Neural cell (in vitro differentiated cells): ENCODE measurements around the gene RGS3. TPM values are rescaled to one million over a fixed set of nuclear protein-coding genes. Genes with fewer than 3 reads are reported as not detected.

Experiments
- H2AFZ ChIP-seq: fragments of 200-600, 300-800 bp; sonication (generic), shearing (Covaris generic); 2 replicates; pipeline ENCODE4 v1.6.0; 2014; ENCODE audit warnings: low read depth, mild to moderate bottlenecking, antibody characterized with exemption, low read length, moderate library complexity
- H3F3A ChIP-seq: fragments of 200-600 bp; shearing (Covaris generic); 2 replicates; pipeline ENCODE4 v1.6.1; 2016; ENCODE audit warnings: mild to moderate bottlenecking, moderate library complexity, mixed read lengths, antibody characterized with exemption, low read length; ENCODE audit not compliant: insufficient read depth, poor library complexity, severe bottlenecking
- H3K27ac ChIP-seq: fragments of 200-600, 300-800 bp; sonication (generic), shearing (Covaris generic); 2 replicates; pipeline ENCODE4 v1.5.1; 2014; ENCODE audit warnings: mild to moderate bottlenecking, low read length, moderate library complexity
- H3K27me3 ChIP-seq: fragments of 300-800, 200-600 bp; sonication (generic), shearing (Covaris generic); 2 replicates; pipeline ENCODE4 v1.6.0; 2014; ENCODE audit warnings: mild to moderate bottlenecking, low read depth, low read length, moderate library complexity; ENCODE audit not compliant: insufficient read depth
- H3K36me3 ChIP-seq: fragments of 300-800, 200-600 bp; sonication (generic), shearing (Covaris generic); 2 replicates; pipeline ENCODE4 v1.5.1; 2014; ENCODE audit warnings: mild to moderate bottlenecking, antibody characterized with exemption, low read length, moderate library complexity; ENCODE audit not compliant: insufficient read depth
- H3K4me2 ChIP-seq: fragments of 300-800, 200-600 bp; sonication (generic), shearing (Covaris generic); 2 replicates; pipeline ENCODE4 v1.6.0; 2014; ENCODE audit warnings: mild to moderate bottlenecking, low read length
- H3K4me3 ChIP-seq: fragments of 300-800, 200-600 bp; sonication (generic), shearing (Covaris generic); 2 replicates; pipeline ENCODE4 v1.5.1; 2014; ENCODE audit warnings: mild to moderate bottlenecking, low read length, moderate library complexity
- H3K79me2 ChIP-seq: fragments of 200-600 bp; shearing (Covaris generic); replicated peaks from 2 replicates; pipeline ENCODE4 v1.6.0; 2014; ENCODE audit warnings: mild to moderate bottlenecking, low read length, moderate library complexity; ENCODE audit not compliant: insufficient read depth
- H3K9ac ChIP-seq: fragments of 300-800, 200-600 bp; sonication (generic), shearing (Covaris generic); 2 replicates; pipeline ENCODE4 v1.6.1; 2016; ENCODE audit warnings: mild to moderate bottlenecking, low read length, mixed read lengths
- H3K9me2 ChIP-seq: fragments of 200-600 bp; shearing (Covaris generic); 2 replicates; pipeline ENCODE4 v1.6.1; 2016; ENCODE audit warnings: mild to moderate bottlenecking, low read length, mixed read lengths; ENCODE audit not compliant: insufficient read depth
- H3K9me3 ChIP-seq: fragments of 200-600, 300-800 bp; sonication (generic), shearing (Covaris generic); 2 replicates; pipeline ENCODE4 v1.6.1; 2016; ENCODE audit warnings: mild to moderate bottlenecking, mixed run types, low read length, moderate library complexity, mixed read lengths
- H4K20me1 ChIP-seq: fragments of 200-600 bp; shearing (Covaris generic); 2 replicates; pipeline ENCODE4 v1.6.1; 2016; ENCODE audit warnings: mild to moderate bottlenecking, mixed run types; ENCODE audit not compliant: insufficient read depth
- EP300 ChIP-seq: fragments of 450-650 bp; conservative IDR thresholded peaks from 2 replicates; pipeline ENCODE4 v1.6.1; 2014; ENCODE audit warnings: antibody characterized with exemption, mild to moderate bottlenecking, moderate library complexity; ENCODE audit not compliant: poor library complexity, severe bottlenecking
- EZH2 ChIP-seq: fragments of 200-600, 300-800 bp; shearing (Covaris generic), sonication (generic); IDR thresholded peaks from 2 replicates; pipeline ENCODE4 v1.6.1; 2014; ENCODE audit warnings: antibody characterized with exemption, low read length, borderline replicate concordance, mild to moderate bottlenecking; ENCODE audit not compliant: insufficient read depth, poor library complexity, severe bottlenecking
- MXI1 ChIP-seq: fragments of 450-650 bp; conservative IDR thresholded peaks from 2 replicates; pipeline ENCODE4 v1.6.1; 2014; ENCODE audit warnings: antibody characterized with exemption, mild to moderate bottlenecking; ENCODE audit not compliant: poor library complexity, severe bottlenecking
- POLR2AphosphoS5 ChIP-seq: IDR thresholded peaks from 2 replicates; pipeline ENCODE4 v1.6.1; 2012
- RAD21 ChIP-seq: fragments of 450-650 bp; conservative IDR thresholded peaks from 2 replicates; pipeline ENCODE4 v1.6.1; 2014; ENCODE audit warnings: antibody characterized with exemption, mild to moderate bottlenecking, moderate library complexity
- SMC3 ChIP-seq: fragments of 450-650 bp; conservative IDR thresholded peaks from 2 replicates; pipeline ENCODE4 v1.6.1; 2014; ENCODE audit warnings: antibody characterized with exemption, mild to moderate bottlenecking, moderate library complexity; ENCODE audit not compliant: poor library complexity
- TAF1 ChIP-seq: IDR thresholded peaks from 2 replicates; pipeline ENCODE4 v1.6.1; 2012; ENCODE audit warnings: low read depth
- polyA plus RNA-seq: library from polyadenylated mRNA; depleted of rRNA; stranded (reverse); fragments of >200 nt; gene quantifications from 2 replicates; pipeline ENCODE4 v1.2.3, GENCODE V29; 2014
- TF ChIP-seq, protein P1 (sequence below): fragments of 450-650 bp; IDR thresholded peaks from 2 replicates; pipeline ENCODE4 v1.5.1; 2014; ENCODE audit warnings: antibody characterized with exemption, mild to moderate bottlenecking, moderate library complexity; ENCODE audit not compliant: poor library complexity, severe bottlenecking
- TF ChIP-seq, protein P2 (sequence below): IDR thresholded peaks from 2 replicates; pipeline ENCODE4 v1.6.1; 2012; ENCODE audit warnings: borderline replicate concordance

The RGS3 gene
- polyA plus RNA-seq, 1 donor from 2014 or later: 25.3 TPM

GRCh38 chr9:113513536-113513935, 50.0 kb downstream of the RGS3 start:
- H3F3A ChIP-seq: no peaks in the 10 kb centered on the region
- TF ChIP-seq EP300: no peak
- TF ChIP-seq, protein P1, sequence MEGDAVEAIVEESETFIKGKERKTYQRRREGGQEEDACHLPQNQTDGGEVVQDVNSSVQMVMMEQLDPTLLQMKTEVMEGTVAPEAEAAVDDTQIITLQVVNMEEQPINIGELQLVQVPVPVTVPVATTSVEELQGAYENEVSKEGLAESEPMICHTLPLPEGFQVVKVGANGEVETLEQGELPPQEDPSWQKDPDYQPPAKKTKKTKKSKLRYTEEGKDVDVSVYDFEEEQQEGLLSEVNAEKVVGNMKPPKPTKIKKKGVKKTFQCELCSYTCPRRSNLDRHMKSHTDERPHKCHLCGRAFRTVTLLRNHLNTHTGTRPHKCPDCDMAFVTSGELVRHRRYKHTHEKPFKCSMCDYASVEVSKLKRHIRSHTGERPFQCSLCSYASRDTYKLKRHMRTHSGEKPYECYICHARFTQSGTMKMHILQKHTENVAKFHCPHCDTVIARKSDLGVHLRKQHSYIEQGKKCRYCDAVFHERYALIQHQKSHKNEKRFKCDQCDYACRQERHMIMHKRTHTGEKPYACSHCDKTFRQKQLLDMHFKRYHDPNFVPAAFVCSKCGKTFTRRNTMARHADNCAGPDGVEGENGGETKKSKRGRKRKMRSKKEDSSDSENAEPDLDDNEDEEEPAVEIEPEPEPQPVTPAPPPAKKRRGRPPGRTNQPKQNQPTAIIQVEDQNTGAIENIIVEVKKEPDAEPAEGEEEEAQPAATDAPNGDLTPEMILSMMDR: no peak
- no peak for TF ChIP-seq MXI1
- no peak for TF ChIP-seq TAF1
- TF ChIP-seq POLR2AphosphoS5: no peak
- TF ChIP-seq, protein P2, sequence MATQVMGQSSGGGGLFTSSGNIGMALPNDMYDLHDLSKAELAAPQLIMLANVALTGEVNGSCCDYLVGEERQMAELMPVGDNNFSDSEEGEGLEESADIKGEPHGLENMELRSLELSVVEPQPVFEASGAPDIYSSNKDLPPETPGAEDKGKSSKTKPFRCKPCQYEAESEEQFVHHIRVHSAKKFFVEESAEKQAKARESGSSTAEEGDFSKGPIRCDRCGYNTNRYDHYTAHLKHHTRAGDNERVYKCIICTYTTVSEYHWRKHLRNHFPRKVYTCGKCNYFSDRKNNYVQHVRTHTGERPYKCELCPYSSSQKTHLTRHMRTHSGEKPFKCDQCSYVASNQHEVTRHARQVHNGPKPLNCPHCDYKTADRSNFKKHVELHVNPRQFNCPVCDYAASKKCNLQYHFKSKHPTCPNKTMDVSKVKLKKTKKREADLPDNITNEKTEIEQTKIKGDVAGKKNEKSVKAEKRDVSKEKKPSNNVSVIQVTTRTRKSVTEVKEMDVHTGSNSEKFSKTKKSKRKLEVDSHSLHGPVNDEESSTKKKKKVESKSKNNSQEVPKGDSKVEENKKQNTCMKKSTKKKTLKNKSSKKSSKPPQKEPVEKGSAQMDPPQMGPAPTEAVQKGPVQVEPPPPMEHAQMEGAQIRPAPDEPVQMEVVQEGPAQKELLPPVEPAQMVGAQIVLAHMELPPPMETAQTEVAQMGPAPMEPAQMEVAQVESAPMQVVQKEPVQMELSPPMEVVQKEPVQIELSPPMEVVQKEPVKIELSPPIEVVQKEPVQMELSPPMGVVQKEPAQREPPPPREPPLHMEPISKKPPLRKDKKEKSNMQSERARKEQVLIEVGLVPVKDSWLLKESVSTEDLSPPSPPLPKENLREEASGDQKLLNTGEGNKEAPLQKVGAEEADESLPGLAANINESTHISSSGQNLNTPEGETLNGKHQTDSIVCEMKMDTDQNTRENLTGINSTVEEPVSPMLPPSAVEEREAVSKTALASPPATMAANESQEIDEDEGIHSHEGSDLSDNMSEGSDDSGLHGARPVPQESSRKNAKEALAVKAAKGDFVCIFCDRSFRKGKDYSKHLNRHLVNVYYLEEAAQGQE: no peak
- TF ChIP-seq EZH2: no peak
- TF ChIP-seq RAD21: no peak
- no peak for TF ChIP-seq SMC3
- no peak overlapping the region for H2AFZ ChIP-seq
- no peak overlapping the region for H3K9ac ChIP-seq
- no peak overlapping the region for H3K4me2 ChIP-seq
- no peaks in the 10 kb centered on the region for H3K79me2 ChIP-seq
- no peak overlapping the region for H3K27ac ChIP-seq
- no peak overlapping the region for H3K4me3 ChIP-seq
- no peaks in the 10 kb centered on the region for H3K9me3 ChIP-seq
- H3K27me3 ChIP-seq: no peaks in the 10 kb centered on the region
- no peaks in the 10 kb centered on the region for H3K9me2 ChIP-seq
- H4K20me1 ChIP-seq: no peaks in the 10 kb centered on the region
- no peaks in the 10 kb centered on the region for H3K36me3 ChIP-seq

DNA sequence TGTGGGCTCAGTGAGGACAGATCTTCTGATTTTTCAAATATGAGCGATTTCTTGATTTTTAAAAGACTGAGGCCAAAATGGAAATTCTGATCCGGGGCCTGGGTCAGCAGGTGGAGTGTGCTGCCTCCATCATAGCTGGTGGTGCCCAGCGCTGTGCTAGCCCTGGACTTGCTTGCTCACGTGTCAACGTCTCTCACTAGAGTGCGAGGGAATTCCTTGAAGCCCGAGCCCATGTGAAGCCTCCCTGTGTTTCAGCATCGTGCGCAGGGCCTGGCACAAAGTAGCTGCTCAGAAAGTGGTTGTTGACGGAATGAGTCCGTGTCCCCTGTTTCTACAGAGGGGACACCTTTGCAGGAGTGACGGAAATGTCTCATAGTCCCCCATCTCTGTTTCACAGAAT, 50.5 kb downstream of the RGS3 start:
- H3F3A ChIP-seq: no peaks in the 10 kb centered on the region
- no peak overlapping the region for H3K27ac ChIP-seq
- no peaks in the 10 kb centered on the region for H3K36me3 ChIP-seq
- no peak overlapping the region for H3K9ac ChIP-seq
- no peak for TF ChIP-seq EZH2
- no peak for TF ChIP-seq SMC3
- TF ChIP-seq, protein P1: no peak
- TF ChIP-seq EP300: no peak
- no peaks in the 10 kb centered on the region for H3K9me2 ChIP-seq
- H3K4me2 ChIP-seq: no peak overlapping the region
- no peaks in the 10 kb centered on the region for H4K20me1 ChIP-seq
- no peak overlapping the region for H2AFZ ChIP-seq
- H3K9me3 ChIP-seq: no peaks in the 10 kb centered on the region
- no peak overlapping the region for H3K4me3 ChIP-seq
- no peaks in the 10 kb centered on the region for H3K79me2 ChIP-seq
- H3K27me3 ChIP-seq: no peaks in the 10 kb centered on the region
